Measurements from ENCODE around the gene CD300LB. TPM values are rescaled to one million over a fixed set of nuclear protein-coding genes. Genes with fewer than 3 reads are reported as not detected.

The CD300LB gene
- polyA plus RNA-seq, 1 donor (not counting 4 experiments of a cell fraction or from before 2014, with no cell fraction given), result not detected

DNA sequence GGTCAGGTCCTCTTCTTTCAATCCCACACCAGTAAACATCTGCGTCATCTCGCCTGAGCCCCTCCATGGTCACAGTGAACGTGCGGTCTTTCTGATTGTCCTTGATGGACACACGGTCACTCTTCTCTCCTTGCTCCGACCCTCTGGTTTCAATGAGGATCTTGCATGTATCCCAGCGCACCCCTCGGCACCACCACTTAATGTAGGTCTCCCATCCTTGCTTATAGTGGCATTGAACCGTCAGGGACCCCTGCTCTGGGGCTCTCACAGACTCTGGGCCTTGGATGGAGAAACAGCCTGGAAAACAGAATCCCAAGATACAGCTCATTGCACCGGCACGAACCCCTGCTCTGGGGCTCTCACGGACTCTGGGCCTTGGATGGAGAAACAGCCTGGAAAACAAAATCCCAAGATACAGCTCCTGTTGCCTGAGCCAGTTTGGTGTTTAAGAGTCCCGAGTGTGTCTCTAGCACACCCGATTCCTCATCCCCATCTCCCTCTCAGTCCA lies 5.4 kb downstream of the CD300LB start:
- H4K20me1 ChIP-seq (ENCODE audit: control insufficient read depth, extremely low read depth, insufficient read depth, low read length), result no peaks in the 10 kb centered on the region
- no peaks in the 10 kb centered on the region for H3K4me1 ChIP-seq (ENCODE audit: control insufficient read depth, extremely low read depth, insufficient read depth, low read length)
- H2AFZ ChIP-seq (ENCODE audit: control insufficient read depth, low read length), result no peak overlapping the region
- TF ChIP-seq, protein P1, sequence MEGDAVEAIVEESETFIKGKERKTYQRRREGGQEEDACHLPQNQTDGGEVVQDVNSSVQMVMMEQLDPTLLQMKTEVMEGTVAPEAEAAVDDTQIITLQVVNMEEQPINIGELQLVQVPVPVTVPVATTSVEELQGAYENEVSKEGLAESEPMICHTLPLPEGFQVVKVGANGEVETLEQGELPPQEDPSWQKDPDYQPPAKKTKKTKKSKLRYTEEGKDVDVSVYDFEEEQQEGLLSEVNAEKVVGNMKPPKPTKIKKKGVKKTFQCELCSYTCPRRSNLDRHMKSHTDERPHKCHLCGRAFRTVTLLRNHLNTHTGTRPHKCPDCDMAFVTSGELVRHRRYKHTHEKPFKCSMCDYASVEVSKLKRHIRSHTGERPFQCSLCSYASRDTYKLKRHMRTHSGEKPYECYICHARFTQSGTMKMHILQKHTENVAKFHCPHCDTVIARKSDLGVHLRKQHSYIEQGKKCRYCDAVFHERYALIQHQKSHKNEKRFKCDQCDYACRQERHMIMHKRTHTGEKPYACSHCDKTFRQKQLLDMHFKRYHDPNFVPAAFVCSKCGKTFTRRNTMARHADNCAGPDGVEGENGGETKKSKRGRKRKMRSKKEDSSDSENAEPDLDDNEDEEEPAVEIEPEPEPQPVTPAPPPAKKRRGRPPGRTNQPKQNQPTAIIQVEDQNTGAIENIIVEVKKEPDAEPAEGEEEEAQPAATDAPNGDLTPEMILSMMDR (optimal IDR thresholded peaks at IDR 0.05 in 1 of 3, IDR thresholded peaks at IDR 0.05 in 1 of 3, conservative IDR thresholded peaks at IDR 0.05 in 1 of 3; ENCODE audit: extremely low read depth in 1 of 3, insufficient read depth in 2 of 3, low read length in 3 of 3), result no peak
- no peak for TF ChIP-seq EZH2 (IDR thresholded peaks at IDR 0.05; ENCODE audit: low read length)
- H3K79me2 ChIP-seq (ENCODE audit: control insufficient read depth, insufficient read depth, low read length), result no peaks in the 10 kb centered on the region
- H3K4me2 ChIP-seq (ENCODE audit: control insufficient read depth, extremely low read depth, insufficient read depth, low read depth, low read length), result no peak overlapping the region
- FAIRE-seq, result no peak
- no peak overlapping the region for H3K9ac ChIP-seq (ENCODE audit: control insufficient read depth, extremely low read depth, insufficient read depth, low read length)
- H3K27me3 ChIP-seq (ENCODE audit: control insufficient read depth, extremely low read depth, insufficient read depth, low read length), result no peaks in the 10 kb centered on the region
- no peaks in the 10 kb centered on the region for H3K9me1 ChIP-seq (ENCODE audit: control insufficient read depth, extremely low read depth, insufficient read depth, low read length)
- H3K4me3 ChIP-seq (ENCODE audit: control insufficient read depth in 2 of 3, extremely low read depth in 1 of 3, insufficient read depth in 2 of 3, low read depth in 1 of 3, low read length in 3 of 3), result no peak overlapping the region
- dilution Hi-C loops (cut with MboI; ENCODE audit: extremely low pct_ligation_motif_present, low sequenced_read_pairs), result no loop called here
- DNase-seq (ENCODE audit: low read depth, low spot score), result no peak
- H3K9me3 ChIP-seq (ENCODE audit: control insufficient read depth, low read depth, low read length), result no peaks in the 10 kb centered on the region
- H3K36me3 ChIP-seq (ENCODE audit: control insufficient read depth in 2 of 2, extremely low read depth in 1 of 2, insufficient read depth in 2 of 2, low read length in 2 of 2), result no peaks in the 10 kb centered on the region
- no peak overlapping the region for H3K27ac ChIP-seq (ENCODE audit: control insufficient read depth, insufficient read depth, low read length)

DNA sequence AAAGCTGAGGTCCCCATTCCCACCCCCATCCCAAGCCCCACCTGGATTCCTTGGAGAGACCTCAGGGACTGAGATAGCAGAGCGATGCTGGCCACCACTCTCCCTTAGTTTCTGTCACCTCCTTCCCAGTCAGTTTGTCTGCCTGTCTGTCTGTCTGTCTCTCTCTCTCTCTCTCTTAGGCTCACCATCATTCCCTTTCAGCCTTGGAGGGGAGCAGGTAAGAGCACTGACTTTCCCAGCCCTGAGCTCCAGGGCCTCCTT lies 5.9 kb downstream of the CD300LB start:
- Histone ChIP-seq H4K20me1 (ENCODE audit: control insufficient read depth, extremely low read depth, insufficient read depth, low read length) (no peaks in the 10 kb centered on the region), H3K9me3 (ENCODE audit: control insufficient read depth, low read depth, low read length) (no peaks in the 10 kb centered on the region), H3K4me3 (ENCODE audit: control insufficient read depth in 2 of 3, extremely low read depth in 1 of 3, insufficient read depth in 2 of 3, low read depth in 1 of 3, low read length in 3 of 3) (no peak overlapping the region), H3K27ac (ENCODE audit: control insufficient read depth, insufficient read depth, low read length) (no peak overlapping the region), H3K9ac (ENCODE audit: control insufficient read depth, extremely low read depth, insufficient read depth, low read length) (no peak overlapping the region), H3K4me2 (ENCODE audit: control insufficient read depth, extremely low read depth, insufficient read depth, low read depth, low read length) (no peak overlapping the region), H3K4me1 (ENCODE audit: control insufficient read depth, extremely low read depth, insufficient read depth, low read length) (no peaks in the 10 kb centered on the region), H3K36me3 (ENCODE audit: control insufficient read depth in 2 of 2, extremely low read depth in 1 of 2, insufficient read depth in 2 of 2, low read length in 2 of 2) (no peaks in the 10 kb centered on the region), H3K27me3 (ENCODE audit: control insufficient read depth, extremely low read depth, insufficient read depth, low read length) (no peaks in the 10 kb centered on the region), H2AFZ (ENCODE audit: control insufficient read depth, low read length) (no peak overlapping the region), H3K9me1 (ENCODE audit: control insufficient read depth, extremely low read depth, insufficient read depth, low read length) (no peaks in the 10 kb centered on the region), H3K79me2 (ENCODE audit: control insufficient read depth, insufficient read depth, low read length) (no peaks in the 10 kb centered on the region)
- FAIRE-seq, result no peak
- TF ChIP-seq, protein P1 (optimal IDR thresholded peaks at IDR 0.05 in 1 of 3, IDR thresholded peaks at IDR 0.05 in 1 of 3, conservative IDR thresholded peaks at IDR 0.05 in 1 of 3; ENCODE audit: extremely low read depth in 1 of 3, insufficient read depth in 2 of 3, low read length in 3 of 3), result no peak
- no peak for TF ChIP-seq EZH2 (IDR thresholded peaks at IDR 0.05; ENCODE audit: low read length)
- no peak for DNase-seq (ENCODE audit: low read depth, low spot score)
- dilution Hi-C loops (cut with MboI; ENCODE audit: extremely low pct_ligation_motif_present, low sequenced_read_pairs), result no loop called here

Data from keratinocyte (primary cell).